ENCODE measurements around the gene ATG4B.

- no peak for TF ChIP-seq TAF1 (IDR thresholded peaks at IDR 0.05; ENCODE audit: low read depth)
- no peak for TF ChIP-seq CEBPB (IDR thresholded peaks at IDR 0.05)
- TF ChIP-seq REST (IDR thresholded peaks at IDR 0.05; ENCODE audit: low read depth), result no peak
- TF ChIP-seq MAX (IDR thresholded peaks at IDR 0.05), result no peak
- TF ChIP-seq CREB1 (IDR thresholded peaks at IDR 0.05; ENCODE audit: low read depth), result no peak
Observed at GRCh38 chr2:241607162-241607885, 30.2 kb upstream of the ATG4B start.
